GM23338 (cell line): ENCODE measurements around the gene SLC51A. TPM values are rescaled to one million over a fixed set of nuclear protein-coding genes. Genes with fewer than 3 reads are reported as not detected.

ENCODE experiments used
- ATAC-seq: fragments of 200-7000 bp; cut with Tn5 transposase; 3 replicates; pipeline ENCODE4 v1.9.1; 2020
- DNase-seq: peaks from one replicate; pipeline ENCODE4 v3.0.0-alpha.2; 2015; ENCODE audit warnings: low spot score
- H2AFZ ChIP-seq: fragments of 200-600 bp; sonication (generic); 2 replicates; pipeline ENCODE4 v1.8.0; 2016; ENCODE audit warnings: antibody characterized with exemption, mild to moderate bottlenecking, moderate library complexity
- H3F3A ChIP-seq: fragments of 200-600 bp; sonication (generic); replicated peaks from 2 replicates; pipeline ENCODE4 v1.8.0; 2017; ENCODE audit warnings: antibody characterized with exemption, mixed run types, low read depth
- H3K27ac ChIP-seq: fragments of 200-600 bp; sonication (generic); 2 replicates; pipeline ENCODE4 v1.6.1; 2016; ENCODE audit warnings: low read depth
- H3K27me3 ChIP-seq: fragments of 200-600 bp; sonication (generic); 2 replicates; pipeline ENCODE4 v1.8.0; 2016; ENCODE audit warnings: mild to moderate bottlenecking, mixed run types, moderate library complexity; ENCODE audit not compliant: insufficient read depth
- H3K36me3 ChIP-seq: fragments of 200-600 bp; sonication (generic); 2 replicates; pipeline ENCODE4 v1.8.0; 2016; ENCODE audit warnings: mild to moderate bottlenecking; ENCODE audit not compliant: insufficient read depth
- H3K4me1 ChIP-seq: fragments of 200-600 bp; sonication (generic); 2 replicates; pipeline ENCODE4 v1.8.0; 2016; ENCODE audit warnings: mild to moderate bottlenecking, moderate library complexity; ENCODE audit not compliant: insufficient read depth
- H3K4me2 ChIP-seq: fragments of 200-600 bp; sonication (generic); 2 replicates; pipeline ENCODE4 v1.7.1; 2017; ENCODE audit warnings: mixed run types
- H3K4me3 ChIP-seq: fragments of 200-600 bp; sonication (generic); 2 replicates; pipeline ENCODE4 v1.6.1; 2016; ENCODE audit warnings: mixed run types
- H3K79me2 ChIP-seq: fragments of 200-600 bp; sonication (generic); replicated peaks from 2 replicates; pipeline ENCODE4 v1.8.0; 2017; ENCODE audit warnings: mild to moderate bottlenecking; ENCODE audit not compliant: insufficient read depth
- H3K9me2 ChIP-seq: fragments of 200-600 bp; sonication (generic); 2 replicates; pipeline ENCODE4 v1.8.0; 2017; ENCODE audit not compliant: insufficient read depth
- H4K20me1 ChIP-seq: fragments of 200-600 bp; sonication (generic); replicated peaks from 2 replicates; pipeline ENCODE4 v1.8.0; 2017; ENCODE audit warnings: mild to moderate bottlenecking; ENCODE audit not compliant: insufficient read depth
- H3K27ac Mint-ChIP-seq: 2 replicates; pipeline ENCODE4 v1.8.0; 2020; ENCODE audit warnings: inconsistent platforms, mild to moderate bottlenecking, moderate library complexity, mixed read lengths
- H3K27me3 Mint-ChIP-seq: 3 replicates; pipeline ENCODE4 v1.8.0; 2022; ENCODE audit warnings: low read depth, mild to moderate bottlenecking, moderate library complexity, mixed read lengths, inconsistent platforms; ENCODE audit not compliant: insufficient read depth, poor library complexity
- H3K36me3 Mint-ChIP-seq: 3 replicates; pipeline ENCODE4 v1.8.0; 2021; ENCODE audit warnings: low read depth, mild to moderate bottlenecking, inconsistent platforms, moderate library complexity, mixed read lengths
- H3K4me1 Mint-ChIP-seq: 3 replicates; pipeline ENCODE4 v1.8.0; 2020; ENCODE audit warnings: mild to moderate bottlenecking, inconsistent platforms, mixed read lengths
- H3K4me3 Mint-ChIP-seq: 3 replicates; pipeline ENCODE4 v1.8.0; 2021; ENCODE audit warnings: moderate library complexity, mild to moderate bottlenecking, inconsistent platforms, mixed read lengths
- H3K9me3 Mint-ChIP-seq: 3 replicates; pipeline ENCODE4 v1.8.0; 2020; ENCODE audit warnings: moderate library complexity, mild to moderate bottlenecking, inconsistent platforms, mixed read lengths
- CREB1 ChIP-seq: fragments of 250-450 bp; sonication (Bioruptor Pico); IDR thresholded peaks from 2 replicates; pipeline ENCODE4 v1.5.0; 2020; ENCODE audit warnings: low read depth, mild to moderate bottlenecking, moderate library complexity
- CTCF ChIP-seq, 2 experiments: fragments of 200-600 bp in 1 of 2; sonication (generic) in 1 of 2; conservative IDR thresholded peaks; 2 replicates each; pipeline versions ENCODE4 v1.5.1 to v1.6.1; 2016 to 2017; ENCODE audit warnings: antibody characterized with exemption in 2 of 2, low read depth in 2 of 2, mild to moderate bottlenecking in 2 of 2, moderate library complexity in 1 of 2
- ETS1 ChIP-seq: IDR thresholded peaks from 2 replicates; pipeline ENCODE4 v1.6.1; 2016; ENCODE audit warnings: antibody characterized with exemption
- EZH2 ChIP-seq: fragments of 200-600 bp; sonication (generic); IDR thresholded peaks from one replicate; pipeline ENCODE4 v1.8.0; 2017; ENCODE audit warnings: antibody characterized with exemption, mild to moderate bottlenecking, low read depth; ENCODE audit not compliant: unreplicated experiment
- EZH2phosphoT487 ChIP-seq: fragments of 200-600 bp; sonication (generic); IDR thresholded peaks from one replicate; pipeline ENCODE4 v1.8.1; 2018; ENCODE audit warnings: antibody characterized with exemption; ENCODE audit not compliant: unreplicated experiment
- JUNB ChIP-seq: IDR thresholded peaks from one replicate; pipeline ENCODE4 v1.6.1; 2016; ENCODE audit warnings: antibody characterized with exemption; ENCODE audit not compliant: unreplicated experiment
- NANOG ChIP-seq: IDR thresholded peaks from 2 replicates; pipeline ENCODE4 v1.6.1; 2016; ENCODE audit warnings: antibody characterized with exemption, borderline replicate concordance
- POLR2AphosphoS5 ChIP-seq: IDR thresholded peaks from 2 replicates; pipeline ENCODE4 v1.6.1; 2016; ENCODE audit warnings: antibody characterized with exemption, low read depth
- STAT1 ChIP-seq: IDR thresholded peaks from one replicate; pipeline ENCODE4 v1.6.1; 2016; ENCODE audit warnings: antibody characterized with exemption; ENCODE audit not compliant: unreplicated experiment
- ZNF331 ChIP-seq: fragments of 250-450 bp; sonication (Bioruptor Pico); IDR thresholded peaks from 2 replicates; pipeline ENCODE4 v1.5.0; 2020; ENCODE audit warnings: low read depth, mild to moderate bottlenecking, moderate library complexity
- ZNF462 ChIP-seq: fragments of 250-450 bp; sonication (Bioruptor Pico); IDR thresholded peaks from 2 replicates; pipeline ENCODE4 v1.5.0; 2020; ENCODE audit warnings: mild to moderate bottlenecking, moderate library complexity
- polyA plus RNA-seq: library from polyadenylated mRNA; unstranded; fragments of >200 nt; fragmentation: Nextera tagmentation; extraction: Ambion mirVana; gene quantifications from 2 replicates; pipeline ENCODE4 v1.2.1, GENCODE V29; 2016
- total RNA-seq: library from RNA; depleted of rRNA; stranded (reverse); fragments of >200 nt; shearing (Covaris generic); gene quantifications from 2 replicates; pipeline ENCODE4 v1.2.3, GENCODE V29; 2014

Gene SLC51A
- total and polyA plus RNA-seq, 2 experiments from 2014 or later, result 4.0 to 6.7 TPM

GRCh38 chr3:196198081-196198675 lies 18.2 kb upstream of the SLC51A start:
- H3K36me3 Mint-ChIP-seq, result no peaks in the 10 kb centered on the region
- H3K4me2 ChIP-seq, result no peak overlapping the region
- TF ChIP-seq EZH2phosphoT487 (no peak), ZNF331 (CRISPR knock-in tag) (no peak), ZNF462 (CRISPR knock-in tag) (no peak), JUNB (no peak), ETS1 (no peak), NANOG (no peak), POLR2AphosphoS5 (no peak), EZH2 (no peak), CTCF (conservative IDR thresholded peaks at IDR 0.05; ENCODE audit: low read depth in 2 of 2) (no peak), CREB1 (no peak), STAT1 (no peak)
- no peak overlapping the region for H3K27ac Mint-ChIP-seq
- H3K27me3 ChIP-seq, result no peaks in the 10 kb centered on the region
- H3K4me1 ChIP-seq, result no peaks in the 10 kb centered on the region
- no peaks in the 10 kb centered on the region for H3K36me3 ChIP-seq
- H3K79me2 ChIP-seq, result no peaks in the 10 kb centered on the region
- H4K20me1 ChIP-seq, result no peaks in the 10 kb centered on the region
- H3K9me3 Mint-ChIP-seq, result no peaks in the 10 kb centered on the region
- H3K27ac ChIP-seq, result no peak overlapping the region
- H3K4me3 Mint-ChIP-seq, result no peak overlapping the region
- ATAC-seq, result no peak
- H2AFZ ChIP-seq, result no peak overlapping the region
- H3K4me1 Mint-ChIP-seq, result peaks cover 7% of the 10 kb centered on the region; the same call in 1 of the 3 replicates
- H3K4me3 ChIP-seq, result no peak overlapping the region
- peaks cover 9% of the 10 kb centered on the region for H3K27me3 Mint-ChIP-seq
- no peak for DNase-seq
- no peaks in the 10 kb centered on the region for H3K9me2 ChIP-seq
- no peaks in the 10 kb centered on the region for H3F3A ChIP-seq
